Measurements from ENCODE around the gene TBCK. TPM values are rescaled to one million over a fixed set of nuclear protein-coding genes. Genes with fewer than 3 reads are reported as not detected.
A peak's percentile ranks its signal among the peaks of the same experiment; 100 is the strongest.

Gene TBCK
- total RNA-seq, 1 experiment from 2014 or later, result 28.6 TPM

- no peak for TF ChIP-seq IRF2 (CRISPR knock-in tag; IDR thresholded peaks at IDR 0.05; ENCODE audit: borderline replicate concordance, low read depth)
- TF ChIP-seq ZNF416 (CRISPR knock-in tag; IDR thresholded peaks at IDR 0.05), result no peak
- TF ChIP-seq IRF1 (CRISPR knock-in tag; IDR thresholded peaks at IDR 0.05), result no peak
- TF ChIP-seq TCF7 (CRISPR knock-in tag; IDR thresholded peaks at IDR 0.05; ENCODE audit: low read depth), result no peak
Observed at GRCh38 chr4:106261980-106262379, 54.0 kb downstream of the TBCK start (continued).

GRCh38 chr4:106258145-106259045 lies 57.6 kb downstream of the TBCK start:
- ChIA-PET POLR2A (no interaction called here), CTCF (interaction anchor here (1.0 kb wide), 1 partner anchor 8 kb away, joined by 3 read pairs; no protein-coding TSS in a partner anchor)
- TF ChIP-seq ZNF121 (CRISPR knock-in tag; IDR thresholded peaks at IDR 0.05) (no peak), GABPB1 (CRISPR knock-in tag; IDR thresholded peaks at IDR 0.05) (peak; percentile 91)
- no peak overlapping the region for H3K4me3 Mint-ChIP-seq
- H3K27ac Mint-ChIP-seq, result no peak overlapping the region
- H3K4me1 Mint-ChIP-seq, result peaks cover 21% of the 10 kb centered on the region
- H3K27me3 Mint-ChIP-seq (ENCODE audit: low read depth), result no peaks in the 10 kb centered on the region
- ATAC-seq (no peak), DNase-seq (ENCODE audit: low spot score) (no peak)
- no peaks in the 10 kb centered on the region for H3K9me3 Mint-ChIP-seq
- no peaks in the 10 kb centered on the region for H3K36me3 Mint-ChIP-seq

GRCh38 chr4:106256190-106256589 lies 59.8 kb downstream of the TBCK start:
- Mint-ChIP-seq H3K4me3 (no peak overlapping the region), H3K4me1 (peaks cover 19% of the 10 kb centered on the region), H3K36me3 (no peaks in the 10 kb centered on the region), H3K9me3 (no peaks in the 10 kb centered on the region), H3K27me3 (ENCODE audit: low read depth) (no peaks in the 10 kb centered on the region), H3K27ac (no peak overlapping the region)
- DNase-seq (ENCODE audit: low spot score), result no peak
- no peak for ATAC-seq
- ChIA-PET POLR2A (no interaction called here), CTCF (no interaction called here)
- no peak for TF ChIP-seq E2F1 (CRISPR knock-in tag; IDR thresholded peaks at IDR 0.05)
- TF ChIP-seq NFYB (CRISPR knock-in tag; conservative IDR thresholded peaks at IDR 0.05; ENCODE audit: low read depth), result no peak
- no peak for TF ChIP-seq E2F4 (CRISPR knock-in tag; IDR thresholded peaks at IDR 0.05; ENCODE audit: borderline replicate concordance, low read depth)
- TF ChIP-seq ATF6 (CRISPR knock-in tag; IDR thresholded peaks at IDR 0.05), result no peak
- TF ChIP-seq ZSCAN18 (CRISPR knock-in tag; IDR thresholded peaks at IDR 0.05), result no peak
- no peak for TF ChIP-seq ZNF396 (CRISPR knock-in tag; IDR thresholded peaks at IDR 0.05; ENCODE audit: borderline replicate concordance)
- TF ChIP-seq FOXP1 (CRISPR knock-in tag; IDR thresholded peaks at IDR 0.05; ENCODE audit: borderline replicate concordance), result no peak
- TF ChIP-seq CTCF (IDR thresholded peaks at IDR 0.05), result no peak
- no peak for TF ChIP-seq ZBTB21 (CRISPR knock-in tag; IDR thresholded peaks at IDR 0.05; ENCODE audit: borderline replicate concordance)
- no peak for TF ChIP-seq NFATC4 (CRISPR knock-in tag; IDR thresholded peaks at IDR 0.05)
- TF ChIP-seq USF2 (CRISPR knock-in tag; IDR thresholded peaks at IDR 0.05), result no peak
- TF ChIP-seq NR1H2 (CRISPR knock-in tag; IDR thresholded peaks at IDR 0.05), result no peak
- no peak for TF ChIP-seq FOXK1 (CRISPR knock-in tag; IDR thresholded peaks at IDR 0.05)
- no peak for TF ChIP-seq CREB1 (CRISPR knock-in tag; IDR thresholded peaks at IDR 0.05)
- no peak for TF ChIP-seq ZNF317 (CRISPR knock-in tag; IDR thresholded peaks at IDR 0.05; ENCODE audit: borderline replicate concordance, low read depth)
- no peak for TF ChIP-seq E2F5 (CRISPR knock-in tag; IDR thresholded peaks at IDR 0.05)
- TF ChIP-seq NFE2L1 (CRISPR knock-in tag; IDR thresholded peaks at IDR 0.05), result no peak

Data from WTC11 (cell line).